HepG2 (cell line): ENCODE results near the gene RANBP2.

ENCODE experiments used
- CBFB ChIP-seq: sonication (generic); formaldehyde crosslinking; IDR thresholded peaks from 2 replicates; pipeline ENCODE4 v1.4.0; 2020; ENCODE audit warnings: missing genetic modification reagents
- CREB1 ChIP-seq, 2 experiments: fragments of 450-650 bp in 1 of 2; IDR thresholded peaks; 2 replicates each; pipeline ENCODE4 v1.6.1; 2016 to 2017; ENCODE audit warnings: control low read depth in 1 of 2, mild to moderate bottlenecking in 1 of 2, missing compliant biosample characterization in 1 of 2, missing genetic modification characterization in 1 of 2
- GTF2F1 ChIP-seq: fragments of 150-350 bp; IDR thresholded peaks from 2 replicates; pipeline ENCODE4 v1.6.1; 2014; ENCODE audit warnings: low read length
- ZNF282 ChIP-seq: fragments of 450-650 bp; IDR thresholded peaks from 2 replicates; pipeline ENCODE4 v1.6.1; 2018; ENCODE audit not compliant: partially characterized antibody
- TF ChIP-seq, protein P1 (sequence below): sonication (generic); formaldehyde crosslinking; IDR thresholded peaks from 2 replicates; pipeline ENCODE4 v1.5.0; 2020; ENCODE audit warnings: mild to moderate bottlenecking, missing genetic modification reagents, moderate library complexity
- TF ChIP-seq, protein P2 (sequence below): sonication (generic); formaldehyde crosslinking; IDR thresholded peaks from 2 replicates; pipeline ENCODE4 v1.4.0; 2020; ENCODE audit warnings: mild to moderate bottlenecking, missing genetic modification reagents
- TF ChIP-seq, protein P3 (sequence below): sonication (generic); formaldehyde crosslinking; IDR thresholded peaks from 2 replicates; pipeline ENCODE4 v1.4.0; 2020; ENCODE audit warnings: low read depth, missing genetic modification reagents

DNA sequence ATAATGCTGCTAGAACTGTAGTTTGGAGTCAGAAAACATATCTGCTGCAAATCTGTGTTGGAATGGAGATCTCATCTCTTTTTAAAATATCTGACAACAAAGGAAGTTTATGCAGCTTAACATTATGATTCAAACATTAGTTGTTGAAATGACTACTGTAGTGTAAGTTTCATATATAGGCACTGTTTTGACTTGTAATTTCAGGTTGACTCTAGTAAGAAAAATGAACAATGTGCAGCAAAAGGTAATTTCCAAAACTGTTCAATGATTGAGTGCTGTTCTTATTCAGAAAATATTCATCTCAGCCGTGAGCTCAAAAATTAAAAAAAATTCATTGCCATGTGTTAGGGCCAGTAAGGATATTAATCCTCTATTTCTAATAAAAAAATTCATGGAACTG lies 115.8 kb downstream of the RANBP2 start:
- TF ChIP-seq CREB1 (IDR thresholded peaks at IDR 0.05), result no peak
- no peak for TF ChIP-seq CREB1 (CRISPR knock-in tag; IDR thresholded peaks at IDR 0.05)
- TF ChIP-seq GTF2F1, result no peak
- TF ChIP-seq, protein P1, sequence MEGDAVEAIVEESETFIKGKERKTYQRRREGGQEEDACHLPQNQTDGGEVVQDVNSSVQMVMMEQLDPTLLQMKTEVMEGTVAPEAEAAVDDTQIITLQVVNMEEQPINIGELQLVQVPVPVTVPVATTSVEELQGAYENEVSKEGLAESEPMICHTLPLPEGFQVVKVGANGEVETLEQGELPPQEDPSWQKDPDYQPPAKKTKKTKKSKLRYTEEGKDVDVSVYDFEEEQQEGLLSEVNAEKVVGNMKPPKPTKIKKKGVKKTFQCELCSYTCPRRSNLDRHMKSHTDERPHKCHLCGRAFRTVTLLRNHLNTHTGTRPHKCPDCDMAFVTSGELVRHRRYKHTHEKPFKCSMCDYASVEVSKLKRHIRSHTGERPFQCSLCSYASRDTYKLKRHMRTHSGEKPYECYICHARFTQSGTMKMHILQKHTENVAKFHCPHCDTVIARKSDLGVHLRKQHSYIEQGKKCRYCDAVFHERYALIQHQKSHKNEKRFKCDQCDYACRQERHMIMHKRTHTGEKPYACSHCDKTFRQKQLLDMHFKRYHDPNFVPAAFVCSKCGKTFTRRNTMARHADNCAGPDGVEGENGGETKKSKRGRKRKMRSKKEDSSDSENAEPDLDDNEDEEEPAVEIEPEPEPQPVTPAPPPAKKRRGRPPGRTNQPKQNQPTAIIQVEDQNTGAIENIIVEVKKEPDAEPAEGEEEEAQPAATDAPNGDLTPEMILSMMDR (CRISPR knock-in tag), result no peak
- TF ChIP-seq ZNF282, result no peak
- TF ChIP-seq, protein P2, sequence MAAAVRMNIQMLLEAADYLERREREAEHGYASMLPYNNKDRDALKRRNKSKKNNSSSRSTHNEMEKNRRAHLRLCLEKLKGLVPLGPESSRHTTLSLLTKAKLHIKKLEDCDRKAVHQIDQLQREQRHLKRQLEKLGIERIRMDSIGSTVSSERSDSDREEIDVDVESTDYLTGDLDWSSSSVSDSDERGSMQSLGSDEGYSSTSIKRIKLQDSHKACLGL, result no peak
- TF ChIP-seq, protein P3, sequence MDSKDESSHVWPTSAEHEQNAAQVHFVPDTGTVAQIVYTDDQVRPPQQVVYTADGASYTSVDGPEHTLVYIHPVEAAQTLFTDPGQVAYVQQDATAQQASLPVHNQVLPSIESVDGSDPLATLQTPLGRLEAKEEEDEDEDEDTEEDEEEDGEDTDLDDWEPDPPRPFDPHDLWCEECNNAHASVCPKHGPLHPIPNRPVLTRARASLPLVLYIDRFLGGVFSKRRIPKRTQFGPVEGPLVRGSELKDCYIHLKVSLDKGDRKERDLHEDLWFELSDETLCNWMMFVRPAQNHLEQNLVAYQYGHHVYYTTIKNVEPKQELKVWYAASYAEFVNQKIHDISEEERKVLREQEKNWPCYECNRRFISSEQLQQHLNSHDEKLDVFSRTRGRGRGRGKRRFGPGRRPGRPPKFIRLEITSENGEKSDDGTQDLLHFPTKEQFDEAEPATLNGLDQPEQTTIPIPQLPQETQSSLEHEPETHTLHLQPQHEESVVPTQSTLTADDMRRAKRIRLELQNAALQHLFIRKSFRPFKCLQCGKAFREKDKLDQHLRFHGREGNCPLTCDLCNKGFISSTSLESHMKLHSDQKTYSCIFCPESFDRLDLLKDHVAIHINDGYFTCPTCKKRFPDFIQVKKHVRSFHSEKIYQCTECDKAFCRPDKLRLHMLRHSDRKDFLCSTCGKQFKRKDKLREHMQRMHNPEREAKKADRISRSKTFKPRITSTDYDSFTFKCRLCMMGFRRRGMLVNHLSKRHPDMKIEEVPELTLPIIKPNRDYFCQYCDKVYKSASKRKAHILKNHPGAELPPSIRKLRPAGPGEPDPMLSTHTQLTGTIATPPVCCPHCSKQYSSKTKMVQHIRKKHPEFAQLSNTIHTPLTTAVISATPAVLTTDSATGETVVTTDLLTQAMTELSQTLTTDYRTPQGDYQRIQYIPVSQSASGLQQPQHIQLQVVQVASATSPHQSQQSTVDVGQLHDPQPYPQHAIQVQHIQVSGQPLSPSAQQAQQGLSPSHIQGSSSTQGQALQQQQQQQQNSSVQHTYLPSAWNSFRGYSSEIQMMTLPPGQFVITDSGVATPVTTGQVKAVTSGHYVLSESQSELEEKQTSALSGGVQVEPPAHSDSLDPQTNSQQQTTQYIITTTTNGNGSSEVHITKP (CRISPR knock-in tag), result no peak
- TF ChIP-seq CBFB, result no peak
